Stimulated activated CD4-positive, alpha-beta T cell treated with anti-CD3 and anti-CD28 coated beads, Interleukin-4, amount 100 ng/mL, for 1 hour (primary cell): ENCODE results near the gene FMNL2.
"Not testable (repeated sequence)": the region's sequence is repeated elsewhere in the genome, so short reads cannot be mapped to it uniquely, and the experiment has no call there.

Source experiments
- DNase-seq: peaks from one replicate; pipeline ENCODE4 v3.0.0-alpha.2; 2020

Gene FMNL2

DNA sequence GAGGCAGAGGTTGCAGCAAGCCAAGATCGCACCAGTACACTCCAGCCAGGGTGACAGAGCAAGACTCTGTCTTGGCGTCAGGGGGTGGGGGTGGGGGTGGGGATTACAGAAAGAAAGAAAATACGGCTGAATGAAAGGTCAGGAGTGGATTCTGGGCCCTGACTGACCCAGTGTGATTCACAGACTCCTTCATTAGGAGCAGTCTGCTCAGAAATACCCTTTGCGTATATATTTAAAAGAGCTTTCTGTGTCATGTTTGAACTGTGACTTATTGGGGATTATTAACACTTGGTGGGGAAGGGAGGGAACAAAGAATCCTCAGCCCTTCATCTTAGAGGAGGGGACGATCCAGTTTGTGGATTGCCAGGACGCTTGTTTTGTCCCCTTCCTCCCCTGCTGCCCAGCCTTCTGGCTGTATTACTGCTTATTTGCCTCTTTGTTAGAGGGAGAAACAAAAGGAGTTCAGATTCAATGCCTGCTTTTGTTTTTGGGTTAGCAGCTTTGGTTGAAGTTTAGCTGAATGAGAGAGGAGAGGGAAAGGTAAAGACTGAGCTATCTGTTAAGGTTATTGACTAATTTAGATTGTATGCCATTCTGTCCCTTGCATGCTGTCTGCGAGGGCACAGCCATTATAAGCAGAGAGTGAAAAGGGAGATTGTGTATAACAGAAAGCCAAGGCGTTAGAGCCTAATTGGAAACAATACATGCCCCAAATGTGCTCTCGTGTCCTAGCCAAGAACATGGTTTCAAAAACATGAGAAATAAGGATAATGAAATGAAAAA is 118.3 kb downstream of the FMNL2 start:
- DNase-seq = no peak

DNA sequence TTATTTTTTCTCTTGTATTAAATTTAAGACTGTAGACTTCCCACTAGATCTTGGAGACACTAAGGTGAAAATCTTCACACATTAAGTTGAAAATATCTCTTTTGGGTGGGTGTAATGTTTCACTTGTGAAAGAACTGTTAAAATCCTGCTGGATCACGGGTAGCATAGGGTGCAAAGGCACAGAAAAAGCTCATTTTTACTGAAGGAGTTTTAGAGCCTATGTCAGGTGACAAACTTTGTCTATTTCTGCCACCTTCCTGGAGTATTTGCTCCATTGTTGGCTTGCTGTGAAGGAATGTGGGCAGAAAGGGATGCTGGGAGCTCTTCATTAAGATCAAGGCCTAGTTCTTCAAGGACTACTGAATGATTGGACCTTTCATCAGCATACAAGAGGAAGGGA is 119.4 kb downstream of the FMNL2 start:
- no peak for DNase-seq

DNA sequence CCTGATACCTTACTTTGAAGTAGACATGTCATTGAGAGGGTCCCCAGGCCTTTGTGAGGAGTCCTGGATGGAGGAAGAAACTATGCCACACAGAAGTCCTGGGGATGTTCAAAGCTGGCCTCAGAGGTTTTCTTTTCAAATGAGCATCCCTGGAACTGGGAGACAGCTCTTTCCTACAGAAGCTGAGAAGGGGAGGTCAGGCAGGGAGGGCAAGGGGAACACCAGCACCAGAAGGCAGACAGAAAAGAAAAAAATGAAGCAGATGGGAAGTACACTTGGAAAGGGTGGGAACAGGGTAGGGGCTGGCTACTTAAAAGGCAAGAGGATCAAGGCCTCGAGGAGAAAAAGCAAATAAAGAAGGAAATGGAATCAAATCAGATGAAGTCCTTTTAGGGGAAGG is 120.0 kb downstream of the FMNL2 start:
- no peak for DNase-seq

DNA sequence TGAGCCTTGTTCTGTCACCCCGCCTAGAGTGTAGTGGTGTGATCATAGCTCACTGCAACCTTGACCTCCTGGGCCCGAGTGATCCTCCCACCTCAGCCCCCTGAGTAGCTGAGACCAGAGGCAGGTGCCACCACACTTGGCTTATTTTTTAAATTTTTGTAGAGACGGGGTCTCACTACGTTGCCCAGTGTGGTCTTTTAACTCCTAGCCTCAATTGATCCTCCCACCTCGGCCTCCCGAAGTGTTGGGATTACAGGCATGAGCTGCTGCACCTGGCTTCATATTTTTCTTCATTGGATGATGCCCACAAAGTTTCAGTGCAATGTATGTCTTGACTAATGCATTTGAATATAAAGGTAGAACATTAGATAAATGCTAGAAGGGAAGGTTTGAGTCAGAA is 120.8 kb downstream of the FMNL2 start:
- DNase-seq = no peak

DNA sequence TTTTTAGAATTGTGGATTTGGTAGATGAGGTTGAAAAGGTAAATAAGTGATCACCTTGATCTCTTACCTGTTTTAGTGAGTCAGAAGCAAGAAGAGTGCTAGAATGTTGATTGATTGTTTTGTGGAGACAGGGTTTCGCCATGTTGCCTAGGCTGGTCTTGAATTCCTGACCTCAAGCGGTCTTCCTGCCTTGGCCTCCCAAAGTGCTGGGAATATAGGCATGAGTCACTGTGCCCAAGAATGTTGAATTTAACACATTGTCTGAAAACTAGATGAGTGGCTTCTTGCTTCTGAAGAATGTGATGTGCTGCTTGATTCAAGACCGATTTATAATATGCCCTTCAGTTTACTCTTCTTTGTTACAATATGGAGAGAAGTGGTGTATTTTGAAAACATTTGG is 121.3 kb downstream of the FMNL2 start:
- DNase-seq = no peak

DNA sequence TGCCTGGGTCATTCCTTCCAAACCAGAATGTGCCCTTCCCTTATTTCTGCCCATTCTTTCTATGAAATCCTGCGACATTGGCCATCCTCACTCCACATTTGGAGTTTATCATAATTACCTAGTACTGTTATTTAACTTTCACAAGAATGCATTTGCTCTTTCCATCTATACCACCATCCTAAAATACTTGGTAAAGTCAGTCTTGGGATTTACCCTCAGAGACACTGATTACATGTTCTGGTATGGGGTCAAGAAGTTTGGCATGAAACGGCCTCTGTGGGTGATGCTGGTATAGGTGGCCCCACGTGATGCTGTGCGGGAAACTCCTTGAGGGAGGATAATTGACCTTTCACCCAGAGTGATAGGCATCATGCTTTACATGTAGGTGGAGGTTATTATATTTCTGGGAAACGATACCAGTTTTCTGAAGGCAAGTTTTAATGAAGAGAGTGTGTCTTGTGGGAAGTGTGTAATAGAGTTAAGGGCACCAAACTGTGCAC is 123.5 kb downstream of the FMNL2 start:
- no peak for DNase-seq

DNA sequence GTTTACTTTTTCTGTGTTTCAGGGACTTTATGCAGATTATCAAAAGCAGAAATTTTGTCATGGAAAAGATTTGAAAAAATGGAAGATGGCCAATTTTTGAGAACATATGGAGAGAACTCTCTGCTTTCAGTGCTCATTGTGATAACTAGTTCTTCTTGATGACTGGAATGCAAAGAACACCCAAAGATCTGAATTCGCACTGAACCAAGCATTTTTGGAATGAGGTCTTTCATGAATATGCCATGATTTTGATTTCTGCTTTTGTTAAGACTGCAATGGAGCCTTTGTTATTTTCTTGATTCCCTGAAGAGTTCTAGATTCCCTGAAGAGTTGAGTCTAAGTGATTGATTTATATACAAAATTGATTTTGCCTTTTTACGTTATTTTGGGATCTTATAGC is 124.1 kb downstream of the FMNL2 start:
- no peak for DNase-seq

DNA sequence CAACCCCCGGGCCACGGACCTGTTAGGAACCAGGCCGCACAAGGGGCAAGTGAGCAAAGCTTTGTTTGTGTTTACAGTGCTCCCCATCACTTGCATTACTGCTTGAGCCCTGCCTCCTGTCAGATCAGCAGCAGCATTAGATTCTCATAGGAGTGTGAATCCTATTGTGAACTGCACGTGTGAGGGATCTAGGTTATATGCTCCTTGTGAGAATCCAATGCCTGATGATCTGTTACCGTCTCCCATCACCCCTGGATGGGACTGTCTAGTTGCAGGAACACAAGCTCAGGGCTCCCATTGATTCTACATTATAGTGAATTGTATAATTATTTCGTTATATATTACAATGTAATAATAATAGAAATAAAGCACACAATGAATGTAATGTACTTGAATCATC is 125.6 kb downstream of the FMNL2 start:
- no peak for DNase-seq

DNA sequence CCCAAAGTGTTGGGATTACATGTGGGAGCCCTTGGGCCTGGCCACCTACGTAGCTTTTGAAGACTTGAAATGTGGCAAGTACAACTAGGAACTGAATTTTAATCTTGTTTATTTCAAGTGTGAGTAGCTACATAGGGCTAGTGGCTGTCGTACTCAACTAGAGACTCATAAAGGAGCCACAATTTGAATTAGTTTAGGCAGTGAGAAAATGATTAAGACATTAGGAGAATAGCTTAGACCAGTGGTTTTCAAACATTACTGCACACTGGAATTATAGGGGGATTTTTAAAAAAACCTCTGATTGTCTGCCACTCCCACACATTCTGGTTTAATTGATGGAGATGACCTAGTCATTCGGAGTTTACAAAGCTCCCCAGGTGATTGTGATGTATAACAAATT is 127.1 kb downstream of the FMNL2 start:
- no peak for DNase-seq

DNA sequence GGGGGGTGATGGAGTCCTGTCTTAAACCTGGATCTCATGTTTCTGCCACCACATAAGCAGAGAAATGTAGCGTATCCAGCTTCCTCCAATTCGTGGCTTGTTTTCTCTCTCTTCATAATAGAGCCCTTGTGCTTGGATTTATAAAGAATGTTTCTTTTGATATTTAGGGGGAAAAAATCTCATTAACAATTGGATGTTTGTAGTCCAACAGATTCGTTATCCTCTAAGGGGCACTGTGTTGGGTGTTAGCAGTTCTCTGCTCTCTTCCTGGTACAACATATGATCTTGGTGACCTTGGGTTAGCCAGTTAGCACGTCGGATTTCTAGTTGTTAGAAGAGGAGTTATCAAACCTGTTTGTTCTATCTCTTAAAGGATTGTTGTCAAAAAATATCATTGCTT is 127.8 kb downstream of the FMNL2 start:
- DNase-seq = no peak

DNA sequence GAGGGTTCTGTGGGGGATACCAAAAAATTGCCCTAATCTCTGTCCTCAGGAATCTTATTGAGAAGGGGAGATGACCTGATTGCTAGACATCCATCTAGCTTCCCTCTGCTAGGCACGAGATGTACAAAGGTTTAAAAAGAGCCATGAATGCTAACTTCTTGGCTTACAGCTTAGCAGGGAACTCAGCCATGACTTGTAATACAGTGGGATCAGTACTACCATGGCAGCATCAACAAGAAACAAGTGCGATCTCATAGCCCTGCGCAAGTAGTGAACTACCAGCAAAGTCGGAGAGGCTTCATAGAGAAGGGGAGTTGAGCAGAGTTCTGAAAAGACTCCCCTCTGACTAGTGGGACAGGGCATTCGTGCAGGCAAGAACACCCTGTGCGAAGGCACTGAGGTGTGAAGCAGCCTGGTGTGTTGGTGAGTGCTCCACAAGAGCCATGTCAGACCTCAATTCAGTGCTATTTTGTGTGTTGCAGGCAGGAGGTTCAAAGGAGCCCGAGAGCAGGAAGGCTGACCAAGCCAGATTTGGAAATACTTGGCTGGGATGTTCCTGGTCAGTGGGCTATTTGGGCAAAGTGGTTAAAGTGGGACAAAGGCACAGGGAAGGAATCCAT is 130.0 kb downstream of the FMNL2 start:
- DNase-seq = no peak

DNA sequence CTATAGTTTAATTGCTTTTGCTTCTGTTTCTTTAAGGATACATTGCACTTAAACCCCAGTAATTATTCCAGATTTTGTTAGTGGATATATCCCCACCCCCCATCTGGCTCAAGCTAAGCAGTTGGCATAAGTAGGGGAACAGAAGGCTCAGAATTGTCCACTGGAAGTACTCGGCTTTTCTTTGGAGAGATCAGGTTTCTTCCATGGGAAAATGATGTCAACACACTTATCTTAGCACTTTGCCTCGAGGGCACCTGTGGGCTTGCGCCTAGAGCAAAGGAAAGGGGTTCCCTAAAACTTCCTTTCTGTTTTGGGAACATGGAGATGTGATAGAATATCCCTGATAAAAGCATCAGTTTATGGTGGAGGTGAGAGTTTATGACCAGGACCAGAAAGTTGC is 130.6 kb downstream of the FMNL2 start:
- no peak for DNase-seq

DNA sequence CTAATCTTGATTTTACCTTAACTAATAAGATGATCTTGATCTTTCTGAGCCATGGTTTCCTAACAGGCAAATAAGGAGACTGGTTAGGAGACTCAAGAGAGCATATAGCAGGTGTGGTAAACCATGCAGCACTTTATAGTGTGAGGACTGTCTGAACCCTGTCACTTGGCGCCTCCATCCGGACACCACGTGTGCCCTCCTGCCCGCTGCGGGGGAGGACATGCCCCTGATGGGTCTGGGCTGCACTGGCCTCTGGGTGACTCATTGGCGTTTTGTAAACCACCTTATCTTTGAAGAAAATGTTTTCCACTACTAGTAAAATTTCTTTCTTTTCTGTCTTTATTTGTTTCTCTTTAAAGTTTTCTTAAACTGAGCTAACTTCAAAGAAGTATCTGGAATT is 131.1 kb downstream of the FMNL2 start:
- no peak for DNase-seq

DNA sequence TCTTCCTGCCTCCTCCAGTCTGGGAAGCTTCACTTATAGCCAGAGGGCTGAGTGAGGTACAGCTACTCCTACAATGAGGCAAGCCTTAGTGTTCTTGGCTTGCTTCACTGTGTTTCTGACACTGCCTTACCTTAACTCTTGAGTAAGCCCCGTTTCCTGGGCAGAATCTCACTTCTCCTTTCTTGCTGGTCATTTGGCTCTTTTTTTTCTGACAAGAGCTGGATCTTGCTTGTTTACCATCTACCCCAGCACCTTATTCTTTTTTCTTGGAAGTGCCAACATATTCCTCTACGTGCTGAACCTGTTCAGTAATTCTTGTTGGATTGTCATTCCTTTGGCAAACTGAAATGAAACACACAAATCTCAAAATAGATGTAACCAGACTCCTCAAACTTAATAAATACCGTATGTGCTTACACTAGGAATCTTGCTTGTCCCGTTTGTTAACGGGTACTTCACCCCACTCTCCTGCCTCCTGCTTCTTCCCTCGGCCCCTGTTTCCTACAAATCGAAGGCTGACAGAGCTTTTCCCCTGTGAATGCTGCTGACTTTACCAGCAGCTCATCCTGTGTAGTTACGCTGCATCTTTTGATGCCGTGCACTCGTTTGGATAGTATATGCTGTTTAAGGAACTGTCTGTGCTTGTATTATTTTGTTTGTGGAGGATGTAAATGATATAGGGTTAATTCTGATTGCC is 132.2 kb downstream of the FMNL2 start:
- no peak for DNase-seq

DNA sequence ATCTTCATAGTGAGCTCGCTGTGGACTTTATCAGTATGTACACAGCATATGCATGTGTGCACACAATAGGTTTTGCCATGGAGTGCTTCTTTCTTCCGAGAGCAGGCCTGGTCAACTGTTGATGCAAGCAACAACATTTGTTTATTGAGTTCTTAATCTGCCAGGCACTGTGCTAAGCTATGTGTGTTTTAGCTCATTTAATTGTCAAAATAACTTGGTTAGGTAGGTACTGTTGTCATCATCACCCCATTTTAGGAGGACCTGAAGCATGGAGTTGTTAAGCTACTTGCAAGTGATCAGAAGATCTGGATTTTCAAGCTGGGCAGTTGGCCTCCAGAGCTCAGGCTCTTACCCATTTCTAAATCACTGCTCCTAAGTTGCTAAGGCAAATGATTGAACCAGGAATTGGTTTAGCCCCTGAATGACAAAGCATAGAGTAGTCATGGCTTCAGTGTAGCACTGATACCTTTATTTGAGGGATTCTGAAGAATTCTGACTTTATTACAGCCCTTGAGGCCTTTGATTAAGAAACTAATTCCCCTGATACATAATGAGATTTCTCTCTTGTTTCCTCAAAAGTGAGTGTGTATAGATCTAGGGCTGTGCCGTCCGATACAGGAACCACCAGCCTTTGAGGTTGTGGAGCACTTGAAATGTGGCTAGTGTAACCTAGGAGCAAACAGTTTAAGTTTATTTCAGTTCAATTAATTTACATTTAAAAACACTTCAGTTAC is 132.9 kb downstream of the FMNL2 start:
- DNase-seq = no peak

DNA sequence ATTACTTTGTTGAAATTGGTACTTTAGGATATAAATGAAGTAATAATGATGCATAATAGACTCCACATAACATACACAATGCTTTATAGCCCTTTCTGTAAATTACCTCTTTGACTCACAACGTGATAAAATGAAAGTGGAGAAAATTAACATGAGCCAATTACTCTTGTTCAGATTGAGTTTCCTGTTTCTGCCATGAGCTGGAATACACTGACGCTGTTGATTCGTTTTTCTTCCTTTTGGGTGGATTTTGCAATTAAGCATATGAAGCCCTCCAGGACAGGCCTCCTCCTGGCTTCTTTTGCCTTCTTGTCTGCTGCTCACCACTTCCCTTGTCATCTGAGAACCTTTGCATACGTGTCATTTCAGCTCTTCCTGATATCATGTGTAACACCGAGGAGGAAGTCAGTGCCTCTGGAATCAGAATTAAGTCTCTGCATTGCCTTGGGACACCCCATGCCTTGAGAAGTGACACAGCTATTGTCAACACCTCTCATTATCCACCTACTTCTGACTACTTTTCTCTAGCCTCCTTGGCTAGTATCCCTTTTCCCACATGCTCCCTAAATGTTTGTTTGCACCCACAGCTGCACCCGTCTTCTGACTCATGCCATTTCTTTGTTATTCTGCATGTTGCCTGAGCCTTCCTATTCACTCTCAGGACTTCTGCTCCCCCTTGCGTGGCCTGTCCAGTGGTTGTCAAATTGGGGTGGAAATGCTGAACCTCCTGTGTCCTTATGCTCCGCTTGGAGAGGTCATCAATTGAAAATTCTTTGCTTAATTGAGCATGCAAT is 134.1 kb downstream of the FMNL2 start:
- DNase-seq = no peak

DNA sequence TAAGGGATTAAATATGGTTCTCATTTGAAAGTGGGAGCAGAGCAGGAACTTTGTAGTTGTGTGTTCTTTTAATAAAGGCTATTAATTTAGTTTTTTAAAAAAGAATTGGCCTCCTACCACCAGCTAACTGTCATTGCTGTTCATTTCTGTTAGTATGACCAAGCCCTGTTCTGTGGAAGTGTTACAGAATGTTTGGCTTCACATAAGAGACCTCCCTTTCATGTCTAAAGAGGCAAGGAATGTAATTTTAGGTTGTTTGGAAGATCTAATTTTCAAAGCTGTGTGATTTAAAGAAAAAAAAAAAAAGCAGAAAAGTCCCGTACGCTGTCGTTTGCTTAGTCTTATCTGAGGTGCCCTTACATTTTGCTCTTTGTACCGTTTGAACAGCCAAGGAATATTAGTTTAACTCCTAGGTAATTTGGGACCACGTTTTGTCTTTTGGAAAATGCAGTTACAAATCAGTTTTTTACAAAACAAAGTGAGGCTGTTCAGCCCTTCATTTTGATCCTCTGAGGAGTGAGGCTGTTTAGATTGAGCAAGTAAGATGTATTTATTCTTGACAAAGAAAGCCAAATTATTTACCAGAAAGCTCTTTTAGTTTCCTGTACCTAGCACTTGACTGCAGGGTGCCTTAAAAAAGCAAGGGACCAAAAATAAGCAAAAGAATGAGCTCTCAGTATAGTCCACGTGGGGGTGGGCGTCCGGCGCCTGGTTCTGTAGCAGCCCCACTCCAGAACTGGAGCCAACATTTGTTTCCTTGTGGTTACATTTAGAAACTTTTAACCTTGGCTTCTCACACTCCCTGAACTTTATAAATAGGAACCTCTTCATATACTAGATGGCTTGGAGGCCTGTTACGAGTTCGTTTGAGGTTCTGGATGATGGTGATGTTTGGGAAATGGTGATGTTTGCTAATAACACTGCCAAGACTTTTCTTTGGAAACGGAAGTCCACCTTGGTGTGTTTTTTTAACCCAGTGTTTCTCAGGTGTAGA is 136.2 kb downstream of the FMNL2 start:
- DNase-seq = no peak

DNA sequence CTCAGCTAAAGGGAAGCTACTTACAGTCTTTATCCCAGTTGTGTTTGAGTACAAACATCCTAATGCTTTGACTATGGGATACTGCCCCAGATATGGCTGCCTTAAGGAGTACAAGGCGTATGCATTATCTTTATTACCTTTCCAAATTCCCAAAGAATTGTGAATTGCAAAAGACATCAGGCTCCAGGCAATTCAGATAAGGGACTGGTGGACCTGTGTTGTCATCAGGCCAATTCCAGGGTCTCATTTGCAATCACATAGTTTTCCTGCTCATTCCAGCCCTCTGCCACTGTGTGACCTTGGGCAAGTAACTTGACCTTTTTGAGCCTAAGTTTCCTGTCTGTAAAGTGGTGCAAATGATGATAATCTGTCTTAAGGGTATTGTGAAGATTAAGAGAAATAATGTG is 137.5 kb downstream of the FMNL2 start:
- DNase-seq = no peak

DNA sequence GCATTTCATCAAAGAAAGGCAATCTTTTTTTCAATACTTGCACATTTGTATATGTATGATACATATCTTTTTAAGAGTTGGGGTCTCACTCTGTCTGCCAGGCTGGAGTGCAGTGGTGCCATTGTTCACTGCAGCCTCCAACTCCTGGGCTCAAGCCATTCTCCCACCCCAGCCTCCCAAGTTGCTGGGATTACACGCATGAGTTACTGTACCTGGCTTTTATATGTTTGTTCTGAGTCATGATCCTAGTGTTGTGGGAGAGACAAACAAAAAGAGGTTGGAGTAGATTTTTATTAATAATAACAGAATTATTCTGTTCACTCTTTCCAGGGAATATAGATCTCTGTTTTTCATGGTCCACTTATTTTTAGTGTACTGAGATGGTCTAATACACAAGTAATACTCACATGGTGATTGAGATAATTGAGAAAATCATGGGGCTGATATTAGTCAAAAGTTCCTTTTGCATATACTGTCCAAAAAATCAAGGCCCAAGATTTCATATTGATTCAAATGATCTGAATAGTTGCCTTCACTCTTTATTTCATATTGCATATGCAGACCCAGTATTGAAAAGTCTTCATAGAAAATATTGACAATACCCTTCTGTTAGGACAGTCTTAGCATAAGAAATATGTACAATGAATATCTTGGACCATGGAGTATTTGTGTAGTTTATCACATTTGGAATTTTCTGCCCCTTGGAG is 138.3 kb downstream of the FMNL2 start:
- DNase-seq = no peak

DNA sequence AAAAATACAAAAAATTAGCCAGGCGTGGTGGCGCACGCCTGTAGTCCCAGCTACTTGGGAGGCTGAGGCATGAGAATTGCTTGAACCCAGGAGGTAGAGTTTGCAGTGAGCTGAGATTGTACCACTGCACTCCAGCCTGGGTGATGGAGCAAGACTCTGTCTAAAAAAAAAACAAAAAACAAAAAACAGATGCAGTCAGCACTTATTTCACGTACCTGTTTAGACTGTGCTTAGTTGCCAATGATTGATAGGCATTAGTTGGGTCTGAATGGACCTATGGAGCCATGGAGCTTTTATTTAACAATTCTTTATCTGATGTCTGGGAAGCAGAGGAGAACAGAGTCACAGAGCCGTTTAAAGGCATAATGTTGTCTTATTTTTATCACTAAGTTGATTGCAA is 139.5 kb downstream of the FMNL2 start:
- not testable (repeated sequence) for DNase-seq

DNA sequence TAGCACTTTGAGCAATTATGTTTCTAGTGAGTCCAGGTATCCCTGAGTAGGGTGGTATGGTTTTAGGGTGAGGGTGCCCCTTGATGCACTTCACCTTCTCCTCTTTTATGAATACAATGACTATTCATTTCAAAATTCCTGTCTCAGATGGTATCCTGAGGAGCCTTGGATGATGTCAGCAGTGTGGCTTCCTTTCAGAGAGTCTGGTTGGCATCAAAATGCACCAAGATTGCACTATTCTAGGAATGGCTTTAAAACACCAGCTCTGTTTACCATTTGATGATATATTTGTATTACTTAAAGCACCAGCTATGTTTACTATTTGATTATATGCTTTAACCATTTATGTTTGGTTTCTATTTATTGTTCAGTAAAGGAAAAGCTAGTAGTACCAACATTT is 141.0 kb downstream of the FMNL2 start:
- no peak for DNase-seq
